Measurements from ENCODE around the gene SLC9A7.

Gene SLC9A7

DNA sequence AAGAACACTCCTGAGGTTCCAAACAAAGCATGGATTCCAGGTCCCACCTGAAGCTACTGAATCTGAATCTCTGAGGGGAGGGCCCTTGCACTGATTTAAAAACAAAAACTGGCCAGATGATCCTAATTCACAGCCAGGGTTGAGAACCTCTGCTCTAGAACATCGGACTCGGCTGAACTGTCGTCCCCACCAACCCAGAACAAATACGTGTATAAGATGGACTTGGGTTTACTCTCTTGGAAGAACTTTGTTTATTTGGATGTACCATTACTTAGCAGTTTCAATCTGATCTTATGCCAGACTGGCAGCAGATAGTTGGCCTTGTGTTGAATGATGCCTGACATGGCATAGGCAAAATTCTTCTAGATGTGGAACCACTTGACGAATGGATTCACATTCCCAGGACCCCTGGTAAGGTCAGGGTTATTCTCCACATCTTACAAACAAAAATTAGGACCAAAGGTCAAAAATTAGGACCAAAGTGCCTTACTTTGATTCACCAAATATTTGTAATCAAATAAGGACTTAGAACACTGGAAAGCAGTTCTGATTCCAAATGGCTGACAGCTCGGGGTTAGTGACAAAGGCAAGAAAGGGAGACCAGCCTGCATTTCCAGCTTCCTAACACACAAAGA lies 156.3 kb downstream of the SLC9A7 start:
- no peak for DNase-seq (ENCODE audit: low read depth)

DNA sequence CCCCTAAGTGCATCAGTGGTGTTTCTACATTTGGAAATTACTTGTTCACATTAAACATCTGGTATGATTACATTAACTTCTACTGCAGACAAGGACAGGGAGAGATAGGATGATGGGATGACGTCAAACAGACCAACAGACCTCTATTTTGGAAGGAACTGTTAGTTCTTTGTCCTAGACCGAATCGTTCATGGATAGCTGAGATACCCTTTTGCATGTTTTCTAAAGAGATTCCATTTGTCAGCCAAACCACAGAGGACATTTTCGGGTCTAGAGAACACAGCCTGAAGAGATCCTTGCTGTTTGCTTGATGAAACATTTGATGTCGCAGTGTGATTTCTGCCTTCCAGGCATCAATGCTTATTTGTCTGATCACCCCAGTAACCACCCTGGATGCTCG lies 157.6 kb downstream of the SLC9A7 start:
- no peak for DNase-seq (ENCODE audit: low read depth)

DNA sequence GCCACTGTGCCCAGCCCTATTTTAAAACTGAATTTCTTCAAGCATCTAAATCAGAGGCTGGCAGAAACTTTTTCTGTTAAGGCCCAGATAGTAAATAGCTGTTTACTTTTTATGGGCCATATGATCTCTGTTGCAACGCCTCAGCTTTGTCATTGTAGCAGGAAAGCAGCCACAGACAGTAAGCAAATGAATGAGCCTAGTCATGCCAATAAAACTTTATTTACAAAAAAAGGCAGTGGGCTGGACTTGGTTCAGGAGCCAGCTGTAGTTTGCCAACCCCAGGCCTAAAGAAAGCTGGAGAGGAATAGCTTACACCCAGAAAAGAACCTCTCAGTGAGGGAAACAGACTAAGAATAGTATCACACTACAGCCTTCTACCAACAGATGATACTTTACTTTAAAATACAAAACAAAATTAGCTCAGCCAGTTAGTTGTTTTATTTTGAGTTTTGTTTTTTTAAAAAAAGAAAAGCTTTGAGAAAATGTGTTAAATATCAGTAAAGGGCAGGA lies 159.8 kb downstream of the SLC9A7 start:
- DNase-seq (ENCODE audit: low read depth) = peak; percentile 13

DNA sequence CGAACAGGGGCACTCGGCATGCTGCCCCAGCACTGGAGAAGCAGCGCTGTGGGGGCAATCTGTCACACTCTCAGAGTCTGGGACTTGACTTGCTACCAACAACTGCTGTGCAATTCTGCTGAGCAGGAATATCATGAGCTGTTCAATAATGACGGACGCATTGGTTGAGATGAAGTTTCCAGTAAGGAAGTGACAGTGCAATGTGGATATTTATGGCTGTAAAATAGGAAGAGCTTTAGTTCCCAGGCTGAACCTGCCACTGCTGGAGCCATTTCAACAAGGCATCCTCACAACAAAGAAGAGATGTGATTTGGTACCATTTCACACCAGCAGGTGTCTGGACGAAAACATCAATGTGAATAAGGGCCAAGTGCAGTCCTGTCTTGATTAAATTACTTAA lies 161.1 kb downstream of the SLC9A7 start:
- DNase-seq (ENCODE audit: low read depth) = no peak

DNA sequence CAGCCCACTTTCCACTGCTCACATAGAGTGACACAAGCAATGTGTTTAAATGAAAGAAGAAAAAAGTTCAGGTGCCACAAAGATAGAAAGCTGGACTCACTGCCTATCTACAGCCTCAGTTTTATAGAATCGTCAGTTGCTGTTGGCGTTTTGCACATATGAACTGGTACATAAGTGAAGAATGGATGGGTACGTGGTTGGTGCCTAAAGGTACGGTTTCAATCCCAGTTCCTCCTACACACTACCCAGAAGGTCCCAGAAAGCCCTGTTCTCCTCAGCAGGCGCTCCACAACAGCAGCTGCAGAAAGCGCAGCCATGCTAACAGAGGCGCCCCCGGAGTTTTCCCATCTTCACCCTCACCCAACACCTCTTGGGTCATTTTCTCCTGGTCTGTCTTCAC lies 161.7 kb downstream of the SLC9A7 start:
- DNase-seq (ENCODE audit: low read depth) = no peak

DNA sequence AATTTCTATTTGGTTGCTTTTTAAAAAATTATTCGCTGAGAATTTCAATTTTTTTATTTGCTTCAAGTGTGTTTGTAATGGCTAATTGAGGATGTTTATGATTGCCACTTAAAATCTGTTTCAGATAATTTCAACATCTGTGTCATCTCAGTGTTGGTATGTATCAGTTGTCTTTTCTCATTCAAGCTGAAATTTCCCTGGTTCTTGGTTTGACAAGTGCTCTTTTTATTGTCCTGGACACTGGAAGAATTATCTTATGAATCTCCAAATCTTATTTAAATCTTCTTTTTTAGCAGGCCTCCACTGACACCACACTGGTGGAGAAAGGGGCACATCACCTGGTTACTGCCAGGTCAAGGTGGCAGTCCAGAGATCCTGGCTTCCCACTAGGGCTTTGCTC lies 163.8 kb downstream of the SLC9A7 start:
- DNase-seq (ENCODE audit: low read depth) = no peak

DNA sequence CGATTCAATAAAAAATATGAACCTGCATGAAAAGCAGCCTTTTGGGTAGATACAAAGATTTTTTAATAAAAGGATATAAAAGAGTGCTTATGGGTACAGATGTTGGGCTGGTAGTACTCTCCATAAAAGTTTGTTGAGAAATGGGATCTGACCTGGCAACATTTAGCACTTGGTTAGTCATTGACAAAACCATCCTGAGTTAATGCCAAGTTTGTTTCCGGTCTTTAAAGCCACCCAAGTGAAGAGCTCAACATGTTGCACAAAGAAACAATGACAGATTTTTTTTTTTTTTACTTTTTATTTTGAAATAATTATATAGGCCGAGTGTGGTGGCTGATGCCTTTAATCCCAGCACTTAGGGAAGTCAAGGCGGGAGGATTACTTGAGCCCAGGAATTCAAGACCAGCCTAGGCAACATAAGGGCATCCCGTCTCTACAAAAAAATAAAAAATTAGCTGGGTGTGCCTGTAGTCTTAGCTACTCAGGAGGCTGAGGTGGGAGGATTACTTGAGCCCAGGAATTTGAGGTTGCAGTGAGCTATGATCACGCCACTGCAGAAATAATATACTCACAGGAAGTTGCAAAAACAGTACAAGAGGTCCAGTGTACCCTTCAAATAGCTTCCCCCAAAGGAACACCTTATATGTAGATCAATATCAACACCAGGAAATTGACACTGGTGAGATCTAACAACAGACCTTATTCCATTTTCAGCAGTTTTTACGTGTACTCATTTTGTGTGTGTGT lies 168.8 kb downstream of the SLC9A7 start:
- DNase-seq (ENCODE audit: low read depth) = peak; percentile 58

DNA sequence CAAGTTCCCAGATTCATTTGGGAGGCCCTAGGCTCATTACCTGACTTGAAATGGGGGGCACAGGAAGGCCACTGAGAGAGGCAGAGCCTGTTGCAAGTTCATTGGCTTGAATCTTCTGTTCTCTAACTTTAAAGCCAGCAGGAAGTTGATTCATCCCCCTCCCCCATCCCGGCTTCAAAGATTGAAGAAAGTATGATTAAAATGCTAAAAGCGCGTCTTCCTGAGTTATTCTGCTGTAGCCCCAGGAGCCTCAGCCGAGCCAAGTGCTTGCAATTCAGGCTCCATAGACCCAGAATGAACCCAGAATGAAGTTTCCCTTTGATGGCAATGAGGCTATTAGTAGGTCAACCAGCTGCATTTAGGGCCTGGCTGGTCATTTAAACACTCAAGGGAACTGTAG lies 170.7 kb downstream of the SLC9A7 start:
- DNase-seq (ENCODE audit: low read depth) = peak; percentile 78

DNA sequence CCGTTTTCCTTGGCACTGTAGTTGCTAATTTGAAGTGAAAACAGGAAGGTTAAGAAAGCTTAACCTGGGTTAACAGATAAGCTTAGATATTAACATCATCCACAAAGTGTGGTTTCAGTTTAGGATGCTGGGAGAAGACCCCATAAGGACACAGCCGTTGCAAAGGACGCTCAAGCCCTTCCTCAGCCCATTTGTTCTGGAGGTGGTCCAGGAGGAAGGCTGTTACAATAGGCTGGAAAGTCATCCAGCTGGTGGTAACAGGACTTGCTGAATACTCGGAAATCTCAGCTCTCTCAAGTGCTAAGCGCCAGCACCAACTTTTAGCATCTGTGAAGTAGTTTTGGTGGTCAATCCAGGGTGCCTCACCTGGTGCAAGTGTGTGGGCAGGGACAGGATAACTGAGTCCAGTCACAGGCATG lies 171.2 kb downstream of the SLC9A7 start:
- DNase-seq (ENCODE audit: low read depth) = peak; percentile 32

DNA sequence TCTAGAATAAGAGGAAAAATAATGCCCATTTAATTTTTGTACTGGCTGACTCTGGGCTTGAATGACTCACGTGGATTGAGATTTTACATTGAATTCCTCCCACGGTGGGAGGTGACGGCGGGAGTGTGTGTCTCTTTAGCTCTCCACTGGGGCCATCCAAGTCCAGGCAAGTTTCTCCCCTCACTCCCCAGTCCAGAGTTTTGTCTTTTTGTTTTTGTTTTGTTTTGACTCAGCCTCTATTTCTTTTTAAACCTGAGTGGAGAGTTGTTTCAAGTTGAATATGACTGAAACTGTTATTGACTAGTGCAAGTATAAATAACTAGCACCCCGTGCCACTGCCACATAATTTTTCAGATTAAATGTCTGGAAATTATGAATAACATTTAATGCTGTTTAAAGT lies 171.8 kb downstream of the SLC9A7 start:
- peak; percentile 76 for DNase-seq (ENCODE audit: low read depth)

DNA sequence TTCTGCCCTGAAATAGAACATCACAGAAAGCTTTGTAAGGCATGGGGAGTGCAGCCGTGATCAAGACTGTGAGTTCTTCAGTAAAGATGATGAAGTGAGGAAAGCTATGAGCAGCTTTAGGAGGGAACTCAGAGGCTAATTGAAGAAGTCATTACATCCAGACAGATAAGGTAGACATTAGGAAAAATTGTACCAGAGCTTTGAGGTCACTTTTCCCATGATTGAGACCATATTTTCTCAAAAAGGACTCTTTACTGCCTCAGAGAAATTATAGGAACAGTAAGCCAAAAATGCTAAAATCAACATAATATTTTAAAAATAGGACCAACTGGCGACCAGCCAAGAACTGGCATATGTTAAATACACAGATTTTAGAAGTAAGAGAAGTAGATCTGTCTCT lies 174.2 kb downstream of the SLC9A7 start:
- no peak for DNase-seq (ENCODE audit: low read depth)

DNA sequence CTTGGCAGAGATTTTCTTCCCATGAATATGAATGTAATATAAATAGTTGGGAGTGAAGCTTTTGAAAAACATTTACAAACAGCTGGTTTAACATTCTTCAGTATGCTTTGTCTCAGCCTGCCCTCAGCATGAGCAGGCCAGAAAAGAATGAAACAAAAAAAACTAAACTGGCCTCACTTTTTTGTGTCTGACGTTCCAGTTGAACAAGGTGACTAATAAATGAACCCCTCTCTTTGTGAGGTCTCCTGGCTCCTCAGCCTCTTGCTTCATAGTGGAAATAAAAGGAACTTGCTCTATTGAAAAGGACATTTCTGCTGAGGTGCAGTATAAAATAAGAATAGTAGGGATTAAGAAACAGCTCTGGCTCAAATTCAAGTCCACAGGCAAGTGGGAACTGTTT lies 176.0 kb downstream of the SLC9A7 start:
- peak; percentile 84 for DNase-seq (ENCODE audit: low read depth)

DNA sequence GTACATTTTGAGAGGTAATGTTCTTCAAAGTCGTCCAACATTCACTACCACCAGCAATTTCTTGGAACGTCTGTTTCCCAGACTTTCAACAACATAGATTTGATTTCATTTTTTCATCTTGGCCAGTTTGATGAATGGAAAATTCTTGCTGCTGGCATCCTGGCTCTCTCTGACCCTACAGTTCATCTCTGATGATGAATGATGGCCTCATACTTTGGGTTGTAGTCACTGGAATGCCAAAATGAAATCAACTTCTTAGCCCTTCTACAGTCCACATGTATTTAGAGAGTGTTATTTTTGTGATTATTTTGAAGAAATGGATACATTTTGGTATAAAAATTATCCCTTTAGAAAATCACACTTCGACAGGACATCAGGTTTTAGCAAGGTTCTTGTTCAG lies 176.6 kb downstream of the SLC9A7 start:
- DNase-seq (ENCODE audit: low read depth) = peak; percentile 80

DNA sequence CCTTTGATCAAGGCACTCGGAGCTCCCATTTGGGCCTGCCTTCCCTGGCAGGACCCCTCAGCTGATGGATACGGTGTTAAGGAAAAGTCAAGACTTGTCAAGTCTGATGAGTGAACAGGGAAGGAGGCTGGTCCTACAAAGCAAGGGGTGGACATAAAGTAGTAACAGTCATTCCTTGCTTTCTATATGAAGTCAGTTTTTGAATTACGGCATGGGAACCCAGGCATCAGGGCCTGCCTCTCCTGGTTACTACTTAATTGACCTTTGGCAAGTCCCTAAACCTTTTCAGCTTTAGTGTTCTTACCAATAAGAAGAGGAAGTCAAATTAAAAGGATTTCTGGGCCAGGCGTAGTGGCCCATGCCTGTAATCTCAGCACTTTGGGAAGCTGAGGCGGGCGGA lies 178.3 kb downstream of the SLC9A7 start:
- no peak for DNase-seq (ENCODE audit: low read depth)

DNA sequence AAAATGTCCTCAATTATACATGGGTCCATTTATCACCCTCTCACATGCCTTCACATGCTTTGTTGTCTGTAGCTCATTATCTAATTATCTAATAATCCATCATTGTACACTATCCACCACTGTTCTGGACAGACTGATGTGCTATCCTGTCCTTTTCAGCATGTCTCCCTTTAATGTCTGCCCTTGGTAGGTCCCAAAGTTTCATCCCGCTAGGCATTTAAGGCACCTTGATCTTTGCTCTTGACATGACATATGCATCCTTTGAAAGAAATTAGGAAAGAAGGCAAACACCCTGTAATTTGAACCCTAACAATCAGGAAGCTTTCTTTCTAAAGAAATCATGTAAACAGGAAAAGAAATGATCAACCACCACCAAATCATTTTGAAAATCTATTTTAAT lies 179.7 kb downstream of the SLC9A7 start:
- no peak for DNase-seq (ENCODE audit: low read depth)

DNA sequence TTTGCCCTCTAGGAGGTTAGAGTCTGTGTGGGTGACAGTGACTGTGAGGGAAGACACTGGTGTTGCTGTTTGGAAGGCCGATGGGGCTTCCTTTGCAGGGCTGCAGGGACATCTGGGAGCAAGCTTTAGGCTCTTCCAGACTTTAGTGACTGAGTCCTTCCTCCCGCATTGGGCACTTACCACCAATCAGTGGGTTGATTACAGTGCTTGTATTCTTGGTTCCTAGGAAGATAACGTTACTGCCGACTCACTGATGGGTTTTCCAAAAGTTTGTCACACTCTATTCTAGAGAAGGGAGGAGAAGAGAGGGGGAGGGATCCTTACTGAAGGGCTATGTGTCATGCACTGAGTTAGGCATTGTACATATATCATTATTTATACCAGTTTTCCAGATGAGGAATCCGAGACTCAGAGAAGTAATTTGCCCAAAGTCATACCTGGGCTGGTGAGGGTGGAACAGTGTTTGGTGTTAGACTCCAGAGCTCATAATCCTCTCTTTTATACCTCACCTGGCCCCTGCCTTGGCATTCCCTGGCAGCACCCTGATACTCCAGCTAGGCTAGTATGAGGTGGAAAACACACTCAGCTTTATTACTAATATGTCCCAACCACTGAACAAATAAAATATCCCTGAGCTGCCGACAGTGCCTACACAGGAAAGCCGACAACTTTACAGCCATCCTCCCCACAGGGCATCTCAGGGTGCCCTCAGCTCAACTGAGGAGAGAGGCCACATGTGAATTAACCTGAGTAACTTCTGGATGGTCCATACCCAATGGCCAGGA lies 181.5 kb downstream of the SLC9A7 start:
- DNase-seq (ENCODE audit: low read depth) = peak; percentile 73

DNA sequence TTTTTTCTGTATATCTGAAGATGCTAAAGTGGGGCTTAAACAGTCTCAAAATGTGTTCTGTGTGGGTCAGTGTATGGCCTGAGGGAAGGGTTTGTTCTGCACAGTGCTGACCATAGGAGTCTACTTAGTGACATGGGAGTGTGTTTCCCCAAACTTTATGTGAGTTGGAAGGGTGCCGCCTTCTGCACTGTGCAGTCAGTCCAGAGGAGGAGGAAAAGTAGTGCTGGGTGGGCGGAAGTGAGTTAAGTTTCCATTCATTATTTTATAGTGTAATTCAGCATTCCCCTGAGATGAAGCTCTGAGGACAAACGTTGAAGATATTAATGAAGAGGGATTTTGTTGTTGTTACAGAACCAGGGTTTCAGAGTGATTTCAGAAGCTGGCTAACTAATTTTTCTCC lies 182.5 kb downstream of the SLC9A7 start:
- DNase-seq (ENCODE audit: low read depth) = peak; percentile 36

DNA sequence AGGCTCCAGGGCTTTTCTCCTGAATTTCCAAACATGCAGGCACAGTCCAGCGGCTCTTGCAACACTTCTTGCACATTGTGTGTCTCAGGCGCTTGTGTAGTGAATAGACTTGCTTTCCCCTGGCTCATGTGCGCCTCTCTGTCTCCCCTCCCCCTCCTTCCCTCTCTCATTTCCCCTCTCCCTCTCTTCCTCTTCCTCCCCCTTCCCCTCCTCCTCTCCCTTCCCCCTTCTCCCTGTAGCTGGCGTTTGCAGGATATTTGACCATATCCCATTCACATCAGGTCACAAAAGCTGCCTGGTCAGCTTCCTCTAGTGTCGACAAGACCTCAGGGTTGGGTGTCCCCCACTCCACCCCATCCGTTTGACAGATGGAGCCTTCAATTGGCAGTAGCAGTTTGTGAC lies 182.9 kb downstream of the SLC9A7 start:
- peak; percentile 42 for DNase-seq (ENCODE audit: low read depth)

DNA sequence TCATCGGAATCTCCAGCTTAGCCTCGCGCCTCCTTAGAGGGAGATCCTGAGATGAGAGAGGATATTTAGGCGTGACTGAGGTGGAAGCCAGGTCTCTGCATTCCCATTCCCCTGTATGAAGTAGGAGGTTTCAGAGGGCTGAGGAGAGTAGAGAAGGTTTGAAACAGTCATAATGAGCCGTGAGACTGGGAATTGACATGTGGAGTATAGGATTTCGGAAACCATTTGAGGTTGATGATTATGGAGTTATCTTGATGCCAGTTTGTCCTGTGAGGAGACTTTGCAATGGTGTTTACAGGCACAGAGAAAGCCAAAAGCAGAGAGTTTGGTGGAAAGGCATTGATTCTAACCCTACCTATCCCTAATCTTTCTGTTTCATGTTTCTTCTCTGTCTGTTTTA lies 183.3 kb downstream of the SLC9A7 start:
- DNase-seq (ENCODE audit: low read depth) = peak; percentile 12

DNA sequence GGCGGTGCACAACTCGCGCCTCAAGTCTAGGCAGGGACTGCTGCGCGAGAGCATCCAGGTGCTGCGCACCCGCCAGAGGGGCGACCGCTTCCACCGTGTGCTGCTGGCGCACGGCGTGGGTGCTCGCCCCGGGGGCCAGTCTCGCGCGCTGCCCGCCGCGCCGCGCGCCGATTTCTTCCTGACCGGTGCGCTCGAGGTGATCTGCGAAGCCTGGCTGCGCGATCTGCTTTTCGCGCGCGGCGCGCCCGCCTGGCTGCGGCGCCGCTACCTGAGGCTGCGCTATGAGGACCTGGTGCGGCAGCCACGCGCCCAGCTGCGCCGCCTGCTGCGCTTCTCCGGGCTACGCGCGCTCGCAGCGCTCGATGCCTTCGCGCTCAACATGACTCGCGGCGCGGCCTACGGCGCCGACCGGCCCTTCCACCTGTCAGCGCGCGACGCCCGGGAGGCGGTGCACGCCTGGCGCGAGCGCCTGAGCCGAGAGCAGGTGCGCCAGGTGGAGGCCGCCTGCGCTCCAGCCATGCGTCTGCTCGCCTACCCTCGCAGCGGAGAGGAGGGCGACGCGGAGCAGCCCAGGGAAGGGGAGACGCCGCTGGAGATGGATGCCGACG lies 184.0 kb downstream of the SLC9A7 start:
- peak; percentile 44 for DNase-seq (ENCODE audit: low read depth)

DNA sequence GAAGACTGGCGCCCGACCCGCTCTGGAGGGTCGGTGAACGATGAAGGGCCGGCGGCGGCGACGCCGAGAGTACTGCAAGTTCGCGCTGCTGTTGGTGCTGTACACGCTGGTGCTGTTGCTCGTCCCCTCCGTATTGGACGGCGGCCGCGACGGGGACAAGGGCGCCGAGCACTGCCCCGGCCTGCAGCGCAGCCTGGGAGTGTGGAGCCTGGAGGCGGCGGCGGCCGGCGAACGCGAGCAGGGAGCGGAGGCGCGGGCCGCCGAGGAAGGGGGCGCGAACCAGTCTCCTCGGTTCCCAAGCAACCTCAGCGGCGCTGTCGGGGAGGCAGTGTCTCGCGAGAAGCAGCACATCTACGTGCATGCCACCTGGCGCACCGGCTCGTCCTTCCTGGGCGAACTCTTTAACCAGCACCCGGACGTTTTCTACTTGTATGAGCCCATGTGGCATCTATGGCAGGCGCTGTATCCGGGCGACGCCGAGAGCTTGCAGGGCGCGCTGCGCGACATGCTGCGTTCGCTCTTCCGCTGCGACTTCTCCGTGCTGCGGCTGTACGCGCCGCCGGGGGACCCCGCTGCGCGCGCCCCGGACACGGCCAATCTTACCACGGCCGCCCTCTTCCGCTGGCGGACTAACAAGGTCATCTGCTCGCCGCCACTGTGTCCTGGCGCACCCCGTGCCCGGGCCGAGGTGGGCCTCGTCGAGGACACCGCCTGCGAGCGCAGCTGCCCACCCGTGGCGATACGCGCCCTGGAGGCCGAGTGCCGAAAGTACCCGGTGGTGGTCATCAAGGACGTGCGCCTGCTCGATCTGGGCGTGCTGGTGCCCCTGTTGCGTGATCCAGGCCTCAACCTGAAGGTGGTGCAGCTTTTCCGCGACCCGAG lies 184.8 kb downstream of the SLC9A7 start:
- DNase-seq (ENCODE audit: low read depth) = peak; percentile 71
